BJ (cell line): ENCODE results near the gene PRKX. TPM values are rescaled to one million over a fixed set of nuclear protein-coding genes. Genes with fewer than 3 reads are reported as not detected.
A peak's percentile ranks its signal among the peaks of the same experiment; 100 is the strongest.
"Not testable (repeated sequence)": the region's sequence is repeated elsewhere in the genome, so short reads cannot be mapped to it uniquely, and the experiment has no call there.

Experiments
- CTCF ChIA-PET: fragments of 350-600 bp; formaldehyde crosslinking; extraction: SDS; loops from one replicate; lab custom pipeline; 2021; ENCODE audit warnings: antibody characterized with exemption, inconsistent platforms; lab: Yijun Ruan, JAX
- POLR2A ChIA-PET: fragments of 300-600 bp; sonication (Branson Sonifier 250); formaldehyde crosslinking; extraction: SDS; loops from one replicate; lab custom pipeline; 2021; ENCODE audit warnings: antibody characterized with exemption; lab: Charles Lee
- DNase-seq: peaks from one replicate; pipeline ENCODE4 v3.0.0-alpha.2; 2011; ENCODE audit warnings: low read depth
- H3K27me3 ChIP-seq: 2 replicates; pipeline ENCODE4 v1.6.0; 2011; ENCODE audit warnings: low read length; ENCODE audit not compliant: control insufficient read depth, insufficient read depth
- H3K36me3 ChIP-seq: 2 replicates; pipeline ENCODE4 v1.5.1; 2011; ENCODE audit warnings: low read length; ENCODE audit not compliant: control insufficient read depth, insufficient read depth
- H3K4me3 ChIP-seq: 2 replicates; pipeline ENCODE4 v1.5.1; 2011; ENCODE audit warnings: low read depth, mild to moderate bottlenecking, control low read depth, low read length
- CTCF ChIP-seq: IDR thresholded peaks from 2 replicates; pipeline ENCODE4 v1.5.1; 2011; ENCODE audit warnings: low read depth, mild to moderate bottlenecking, control low read depth, inconsistent platforms, low read length, moderate library complexity; ENCODE audit not compliant: insufficient read depth
- polyA plus RNA-seq: library from polyadenylated mRNA; depleted of rRNA; stranded (reverse); fragments of >200 nt; gene quantifications from 2 replicates; pipeline ENCODE4 v1.2.3, GENCODE V29; 2011
- small RNA-seq: library from RNA; depleted of rRNA; stranded (forward); fragments of <200 nt; gene quantifications from one replicate; pipeline ENCODE3, GENCODE V24; 2012; ENCODE audit warnings: low replicate concordance, low read depth; ENCODE audit not compliant: insufficient read length

Gene PRKX
- polyA plus RNA-seq, 1 experiment = 6.5 TPM

GRCh38 chrX:3577551-3577950 lies 135.9 kb downstream of the PRKX start:
- ChIA-PET CTCF (no interaction called here), POLR2A (no interaction called here)
- Histone ChIP-seq H3K4me3 (no peak overlapping the region), H3K27me3 (no peaks in the 10 kb centered on the region; the same call in 1 of the 2 replicates), H3K36me3 (no peaks in the 10 kb centered on the region)
- no peak for TF ChIP-seq CTCF
- DNase-seq = no peak

DNA sequence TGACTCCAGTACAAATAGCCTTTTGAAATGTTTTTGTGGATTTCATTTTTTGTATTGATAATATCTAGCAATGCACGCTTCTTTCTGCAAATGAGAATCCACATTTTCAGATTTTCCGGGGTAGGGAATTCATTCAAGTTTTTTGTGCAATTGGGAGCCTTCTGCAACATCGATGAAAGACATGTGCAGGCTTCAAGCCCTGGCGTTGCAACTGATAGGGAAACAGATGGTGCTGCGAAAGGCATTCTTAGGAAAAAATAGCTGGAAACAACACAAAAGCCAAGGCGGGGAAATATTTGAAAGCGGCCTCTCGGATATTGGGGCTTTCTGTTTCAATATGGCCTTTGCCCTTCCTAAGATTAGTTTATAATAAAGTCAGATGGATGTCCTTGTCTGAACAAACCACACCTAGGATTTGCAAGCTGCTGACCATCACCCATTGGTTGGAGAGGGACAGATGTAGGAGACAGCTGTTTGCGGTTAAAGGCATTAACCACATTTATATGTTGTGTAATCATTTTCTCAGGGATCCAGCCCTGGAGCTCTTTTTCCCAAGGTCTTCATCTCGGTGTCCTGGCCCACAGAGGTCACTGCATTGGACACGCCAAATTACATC lies 136.5 kb downstream of the PRKX start:
- Histone ChIP-seq H3K36me3 (no peaks in the 10 kb centered on the region), H3K4me3 (no peak overlapping the region), H3K27me3 (no peaks in the 10 kb centered on the region; the same call in 1 of the 2 replicates)
- ChIA-PET CTCF (no interaction called here), POLR2A (no interaction called here)
- peak; percentile 59 for DNase-seq
- TF ChIP-seq CTCF = no peak

DNA sequence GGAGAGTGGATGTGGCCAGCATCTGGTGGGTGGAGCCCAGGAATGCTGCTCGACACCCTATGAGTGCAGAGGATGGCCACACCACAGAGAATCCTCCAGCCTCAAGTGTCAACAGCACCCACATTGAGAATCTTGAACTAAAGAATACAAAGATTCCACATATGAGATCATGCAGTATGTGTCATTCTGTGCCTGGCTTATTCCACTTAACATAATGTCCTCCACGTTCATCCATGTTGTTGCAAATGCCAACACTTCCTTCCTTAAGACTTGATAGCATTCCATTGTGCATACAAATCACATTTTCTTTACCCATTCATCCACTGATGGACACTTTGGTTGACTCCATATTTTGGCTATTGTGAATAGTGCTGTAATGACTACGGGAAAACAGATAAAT lies 145.8 kb downstream of the PRKX start:
- TF ChIP-seq CTCF = no peak
- H3K4me3 ChIP-seq = no peak overlapping the region
- no peaks in the 10 kb centered on the region for H3K27me3 ChIP-seq
- no peak for DNase-seq
- H3K36me3 ChIP-seq = no peaks in the 10 kb centered on the region
- ChIA-PET POLR2A (no interaction called here), CTCF (no interaction called here)

- CTCF ChIA-PET = no interaction called here
- no peaks in the 10 kb centered on the region for H3K36me3 ChIP-seq
- POLR2A ChIA-PET = no interaction called here
- no peak overlapping the region for H3K4me3 ChIP-seq
- DNase-seq = no peak
- TF ChIP-seq CTCF = no peak
- no peaks in the 10 kb centered on the region for H3K27me3 ChIP-seq
These were observed 150.0 kb downstream of the PRKX start for GRCh38 chrX:3563451-3563850.

- H3K27me3 ChIP-seq, POLR2A ChIA-PET, CTCF ChIA-PET, H3K36me3 ChIP-seq, H3K4me3 ChIP-seq, DNase-seq: not testable (repeated sequence)
These were observed 153.4 kb downstream of the PRKX start for GRCh38 chrX:3560010-3560409.

Small RNA genes within 50 kb of the gene (small RNA-seq; reads per million reads assigned to genes)
- gene RF00019 (not detected), gene RNU6-114P (not detected)
